Erythroblast (primary cell): Measurements from ENCODE around the gene MT1H.

Experiments
- GATA1 ChIP-seq: IDR thresholded peaks from 2 replicates; pipeline ENCODE4 v1.6.1; 2011; ENCODE audit warnings: low read depth, mild to moderate bottlenecking, control low read depth, low read length, moderate library complexity
- POLR2A ChIP-seq: IDR thresholded peaks from 2 replicates; pipeline ENCODE4 v1.6.1; 2011; ENCODE audit warnings: mild to moderate bottlenecking, low read length

DNA sequence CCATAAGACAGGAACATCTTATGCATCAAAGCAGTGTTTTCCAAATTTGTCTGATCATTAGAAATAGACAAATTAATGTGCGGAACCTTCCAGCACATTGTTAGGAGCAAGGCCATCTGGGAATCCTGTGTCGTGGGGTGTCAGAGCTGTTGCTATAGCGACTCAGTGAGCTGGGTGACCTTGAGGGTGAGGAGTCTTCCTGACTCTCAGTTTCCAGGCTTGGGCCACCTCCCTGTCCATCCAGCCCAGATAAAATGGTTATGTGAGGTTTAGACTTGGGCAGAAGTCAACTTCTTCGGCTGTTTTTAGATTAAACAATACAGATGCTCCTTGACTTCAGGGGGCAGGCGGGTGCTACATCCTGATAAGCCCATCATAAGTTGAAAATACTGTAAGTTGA, 33.2 kb downstream of the MT1H start:
- no peak for TF ChIP-seq POLR2A
- no peak for TF ChIP-seq GATA1
